Measurements from ENCODE around the gene GET3. TPM values are rescaled to one million over a fixed set of nuclear protein-coding genes. Genes with fewer than 3 reads are reported as not detected.

The GET3 gene
- total RNA-seq, 1 donor from 2014 or later: 60.7 TPM

- DNase-seq: no peak
- ATAC-seq (ENCODE audit: poor library complexity): no peak
- intact Hi-C loops (cut with DNase I): no loop called here
Measured at GRCh38 chr19:12786952-12787351, 49.7 kb downstream of the GET3 start.

- intact Hi-C loops (cut with DNase I): no loop called here
- no peak for ATAC-seq (ENCODE audit: poor library complexity)
Measured at GRCh38 chr19:12787458-12787857, 50.2 kb downstream of the GET3 start.

GRCh38 chr19:12788042-12788681, 50.9 kb downstream of the GET3 start:
- DNase-seq (no peak), ATAC-seq (ENCODE audit: poor library complexity) (no peak)
- intact Hi-C loops (cut with DNase I): no loop called here

More at GRCh38 chr19:12787458-12787857, 50.2 kb downstream of the GET3 start:
- DNase-seq: no peak

- ATAC-seq (ENCODE audit: poor library complexity) (no peak), DNase-seq (peak; percentile 92)
- intact Hi-C loops (cut with DNase I): no loop called here
Measured at GRCh38 chr19:12788682-12789097, 51.4 kb downstream of the GET3 start.

DNA sequence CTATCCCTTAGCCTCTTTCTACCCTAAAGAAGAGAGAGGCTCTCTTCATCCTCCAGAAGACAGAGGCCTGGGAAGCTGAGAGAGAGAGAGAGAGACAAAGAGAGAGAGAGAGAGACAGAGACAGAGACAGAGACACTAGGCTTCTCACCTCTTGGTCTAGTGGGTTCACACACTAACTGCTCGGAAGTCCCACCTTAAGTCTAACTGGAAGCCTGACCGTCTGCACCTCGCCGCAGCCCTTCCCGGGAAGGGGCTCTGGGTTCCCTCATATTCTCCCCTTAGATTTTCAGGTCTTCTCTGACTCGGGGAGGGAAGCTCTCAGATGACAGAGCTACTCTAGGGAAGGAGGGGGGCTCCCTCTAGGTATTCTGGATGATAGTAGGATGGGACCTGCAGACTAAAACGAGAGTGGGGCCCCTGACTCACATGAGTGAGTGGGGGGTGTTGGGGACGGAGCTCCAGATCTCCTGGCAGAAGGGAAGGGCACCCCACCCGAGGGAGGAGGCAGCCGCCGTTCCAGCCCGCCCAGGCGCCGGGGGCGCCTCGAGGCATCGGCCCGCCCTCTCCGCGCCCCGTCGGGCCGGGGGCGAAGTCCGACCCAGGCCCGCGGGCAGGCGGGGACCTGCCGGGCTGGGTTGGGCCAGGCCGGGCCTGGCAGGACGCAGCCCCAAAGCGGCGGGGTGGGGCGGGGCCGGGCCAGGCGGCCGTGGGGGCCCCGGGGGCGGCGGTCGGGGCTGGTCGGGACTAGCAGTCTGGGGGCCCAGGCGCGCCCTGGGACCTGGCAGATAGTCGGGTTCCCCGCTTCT, 52.0 kb downstream of the GET3 start:
- intact Hi-C loops (cut with DNase I): no loop called here
- ATAC-seq (ENCODE audit: poor library complexity): no peak
- DNase-seq: no peak

DNA sequence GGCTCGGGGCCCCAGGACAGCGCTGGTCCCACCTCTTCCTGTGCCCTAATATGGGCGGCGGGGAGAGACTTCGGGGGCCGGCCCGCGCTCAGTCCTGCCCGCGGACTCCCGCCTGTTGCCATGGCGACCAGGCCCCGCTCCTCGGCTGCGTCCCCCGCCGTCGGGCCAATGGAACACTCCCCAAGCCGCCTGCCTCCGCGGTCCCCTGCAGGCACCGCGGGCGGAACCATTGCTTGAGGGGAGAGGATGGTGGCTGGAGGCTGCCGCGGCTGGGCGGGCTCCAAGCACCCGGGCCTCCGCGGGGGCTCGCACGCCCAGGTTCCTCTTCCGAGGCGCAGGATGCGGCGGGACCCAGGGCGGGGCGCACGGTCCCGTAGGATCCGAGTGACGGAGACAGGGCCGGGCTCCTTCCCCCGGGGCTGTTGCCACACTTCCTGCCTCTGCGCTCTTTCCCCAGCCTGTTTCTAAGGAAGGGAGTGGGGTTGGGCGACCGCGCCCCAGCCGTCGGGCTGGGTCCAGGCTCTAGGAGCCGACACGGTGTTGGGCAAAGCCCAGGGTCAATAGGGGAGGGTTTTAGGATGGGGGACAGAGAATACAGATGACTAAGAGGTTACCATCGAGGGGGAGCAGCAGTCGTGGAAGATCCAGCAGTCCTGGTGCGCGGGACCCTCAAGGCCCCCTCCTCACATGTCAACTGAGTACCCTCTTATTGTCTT, 52.8 kb downstream of the GET3 start:
- intact Hi-C loops (cut with DNase I): no loop called here
- ATAC-seq (ENCODE audit: poor library complexity): peak; percentile 48
- DNase-seq: peak; percentile 98

DNA sequence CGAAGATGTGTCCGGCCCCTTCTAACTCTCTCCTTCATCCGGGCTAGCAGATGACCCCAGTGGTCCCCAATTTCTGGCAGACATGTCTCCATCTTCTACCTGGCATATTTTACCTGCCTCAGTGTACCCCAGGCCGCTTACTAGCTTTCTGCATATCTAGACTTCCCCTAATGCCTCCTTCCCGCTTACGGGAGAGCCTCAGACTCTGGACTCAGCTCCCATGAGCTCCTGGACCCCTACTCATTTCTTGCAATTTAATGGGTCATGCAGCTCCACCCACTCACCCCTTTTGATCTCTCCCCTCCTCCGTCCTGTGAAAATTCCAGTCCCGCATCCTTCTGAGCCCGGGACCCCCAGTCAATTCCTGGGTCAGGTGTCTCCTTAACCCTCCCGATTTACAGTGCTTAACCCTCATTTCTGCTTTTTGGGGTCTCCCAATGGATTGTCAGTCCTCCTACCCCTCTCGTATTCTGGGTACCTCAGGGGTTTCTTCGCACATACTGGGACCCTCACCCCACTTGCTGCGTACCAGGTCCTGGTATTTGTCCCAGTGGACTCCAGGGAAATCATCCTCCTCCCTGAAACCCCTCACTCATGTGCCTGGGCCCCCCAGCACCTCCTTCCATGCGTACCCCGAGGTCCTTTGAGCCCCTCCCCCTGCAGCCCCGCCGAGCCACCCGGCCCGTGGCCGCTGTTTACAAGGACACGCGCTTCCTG, 53.5 kb downstream of the GET3 start:
- ATAC-seq (ENCODE audit: poor library complexity): no peak
- no peak for DNase-seq
- intact Hi-C loops (cut with DNase I): no loop called here

- ATAC-seq (ENCODE audit: poor library complexity) (peak; percentile 68), DNase-seq (peak; percentile 99)
- intact Hi-C loops (cut with DNase I): no loop called here
Measured at GRCh38 chr19:12791345-12792050, 54.2 kb downstream of the GET3 start, which contains the start of gene JUNB. JUNB (plus strand) TSS chr19:12791486; CDS start chr19:12791772, 286 bp downstream.

GRCh38 chr19:12792051-12792852, 55.0 kb downstream of the GET3 start:
- intact Hi-C loops (cut with DNase I): no loop called here
- DNase-seq (peak; percentile 85), ATAC-seq (ENCODE audit: poor library complexity) (no peak)

DNA sequence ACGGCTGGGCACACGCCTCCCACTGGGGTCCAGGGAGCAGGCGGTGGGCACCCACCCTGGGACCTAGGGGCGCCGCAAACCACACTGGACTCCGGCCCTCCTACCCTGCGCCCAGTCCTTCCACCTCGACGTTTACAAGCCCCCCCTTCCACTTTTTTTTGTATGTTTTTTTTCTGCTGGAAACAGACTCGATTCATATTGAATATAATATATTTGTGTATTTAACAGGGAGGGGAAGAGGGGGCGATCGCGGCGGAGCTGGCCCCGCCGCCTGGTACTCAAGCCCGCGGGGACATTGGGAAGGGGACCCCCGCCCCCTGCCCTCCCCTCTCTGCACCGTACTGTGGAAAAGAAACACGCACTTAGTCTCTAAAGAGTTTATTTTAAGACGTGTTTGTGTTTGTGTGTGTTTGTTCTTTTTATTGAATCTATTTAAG, 55.6 kb downstream of the GET3 start:
- DNase-seq (no peak), ATAC-seq (ENCODE audit: poor library complexity) (no peak)
- intact Hi-C loops (cut with DNase I): no loop called here

DNA sequence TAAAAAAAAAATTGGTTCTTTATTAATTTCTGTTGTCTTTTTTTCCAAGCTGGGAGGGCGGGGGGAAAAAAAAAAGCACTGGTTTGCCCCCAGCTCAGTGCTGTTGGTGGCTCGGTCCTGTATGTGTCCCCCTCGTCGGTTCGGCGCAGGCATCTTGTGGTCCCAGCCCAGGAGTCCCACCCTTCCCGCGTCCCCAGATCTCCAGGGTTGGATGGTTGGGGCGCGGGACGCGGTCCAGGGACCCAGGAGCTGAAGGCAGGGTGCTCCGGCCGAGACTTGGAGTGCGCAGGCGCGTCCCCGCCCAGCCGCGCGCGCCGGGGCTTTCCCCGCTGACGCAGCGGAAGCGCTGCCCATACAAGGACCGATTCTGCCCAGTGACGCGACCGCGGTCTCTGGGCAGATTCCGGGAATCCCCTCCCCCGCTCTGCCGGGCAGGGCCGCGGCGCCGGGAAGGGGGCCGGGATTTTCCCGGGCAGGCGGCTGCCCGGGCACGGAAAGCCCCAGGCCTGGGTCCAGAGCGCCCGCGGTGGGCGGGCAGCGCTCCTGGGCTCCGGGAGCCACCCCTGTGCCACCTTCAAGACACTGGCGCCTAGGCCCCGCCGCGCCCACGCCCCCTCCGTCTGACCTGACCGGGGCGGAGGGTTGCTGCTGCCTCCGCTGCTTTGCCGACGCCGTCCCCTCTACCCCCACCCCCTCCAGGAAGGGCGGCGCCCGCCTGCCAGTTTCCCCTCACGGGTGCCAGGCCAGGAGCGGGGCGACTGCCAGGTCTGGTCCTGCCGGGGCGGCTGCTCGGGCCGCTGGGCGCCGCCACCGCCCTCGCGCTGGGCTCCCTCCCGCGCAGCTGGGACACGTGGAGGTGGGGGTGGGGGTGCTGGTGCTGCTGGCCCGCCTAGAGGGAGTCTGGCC, 56.2 kb downstream of the GET3 start:
- intact Hi-C loops (cut with DNase I): no loop called here
- peak; percentile 62 for ATAC-seq (ENCODE audit: poor library complexity)
- DNase-seq: peak; percentile 96

DNA sequence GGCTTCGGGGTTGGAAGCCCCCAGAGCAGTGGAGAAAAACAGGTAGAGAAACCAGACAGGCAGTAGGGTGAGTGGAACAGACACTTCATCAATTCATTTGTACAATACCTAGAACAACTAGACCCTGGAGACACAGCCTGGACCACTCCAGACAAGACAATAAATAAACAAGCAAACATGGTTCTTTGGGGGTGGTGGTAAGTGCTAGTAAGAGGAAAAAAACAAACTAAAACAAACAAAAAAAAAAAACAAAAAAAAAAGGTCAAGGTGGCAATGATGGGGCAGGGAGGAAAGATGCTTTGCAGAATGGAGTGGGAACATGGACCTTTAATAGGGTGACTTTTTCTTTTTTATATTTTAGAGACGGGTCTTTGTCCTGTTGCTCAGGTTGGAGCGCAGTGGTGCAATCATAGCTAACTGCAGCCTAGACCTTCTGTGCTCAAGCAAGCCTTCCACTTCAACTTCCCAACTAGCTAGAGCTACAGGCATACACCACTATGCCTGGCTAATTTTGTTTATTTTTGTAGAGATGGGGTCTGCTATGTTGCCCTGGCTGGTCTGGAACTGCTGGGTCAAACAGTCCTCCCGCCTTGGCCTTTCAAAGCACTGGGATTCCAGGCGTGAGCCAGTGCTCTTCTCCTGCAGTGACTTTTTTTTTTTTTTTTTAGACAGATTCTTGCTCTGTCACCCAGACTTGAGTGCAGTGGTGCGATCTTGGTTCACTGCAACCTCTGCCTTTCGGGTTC, 57.1 kb downstream of the GET3 start:
- ATAC-seq (ENCODE audit: poor library complexity) (no peak), DNase-seq (no peak)
- intact Hi-C loops (cut with DNase I): no loop called here

- ATAC-seq (ENCODE audit: poor library complexity): no peak
- DNase-seq: no peak
- intact Hi-C loops (cut with DNase I): loop anchor here (1.0 kb wide), 1 partner anchor 18 kb away; no protein-coding TSS in a partner anchor
Measured at GRCh38 chr19:12794971-12795381, 57.7 kb downstream of the GET3 start.

DNA sequence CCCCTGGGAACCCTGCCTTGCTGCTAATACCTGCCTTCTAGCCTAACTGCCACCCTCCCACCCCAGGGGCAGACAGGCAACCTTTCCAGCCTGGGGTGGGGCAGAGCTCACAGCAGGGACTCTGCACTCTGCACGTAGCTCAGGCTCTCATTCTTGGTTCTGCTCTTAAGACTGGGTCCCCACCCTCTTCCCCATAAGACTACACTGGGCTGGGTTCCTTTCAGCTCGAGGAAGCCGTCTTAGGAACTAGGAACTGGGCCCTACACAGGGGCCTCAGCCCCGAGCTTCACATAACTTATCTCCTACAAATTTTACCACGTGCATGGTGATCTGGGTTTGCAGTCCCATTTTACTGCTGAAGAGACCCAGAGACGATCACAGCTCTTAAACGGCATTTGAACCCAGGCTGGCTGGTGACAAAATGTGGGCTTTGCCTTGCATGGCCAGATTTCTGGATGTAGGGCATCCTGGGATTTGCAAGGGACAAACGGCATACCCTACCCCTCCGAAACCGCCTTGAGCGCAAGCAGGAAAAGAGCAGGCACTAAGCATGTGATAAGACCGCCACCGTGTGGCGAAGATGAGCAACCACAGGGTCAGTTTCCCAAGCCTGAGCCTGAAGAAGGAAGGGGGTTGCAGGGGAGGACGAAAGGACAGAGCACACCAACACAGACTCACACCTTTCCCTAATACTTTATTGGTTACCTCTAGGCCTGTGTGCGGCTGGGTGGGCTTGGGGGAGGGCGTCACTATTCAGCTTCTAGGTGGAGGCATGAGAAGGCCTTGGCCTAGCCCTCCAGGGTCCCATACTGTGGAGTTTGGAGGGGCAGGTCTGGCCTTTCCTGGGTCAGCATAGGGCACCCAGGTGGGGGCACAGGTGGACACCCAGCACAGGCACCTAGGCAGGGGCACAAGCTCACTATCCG, 59.1 kb downstream of the GET3 start:
- ATAC-seq (ENCODE audit: poor library complexity): peak; percentile 26
- intact Hi-C loops (cut with DNase I): no loop called here
- peak; percentile 81 for DNase-seq

- no peak for DNase-seq
- intact Hi-C loops (cut with DNase I): no loop called here
- no peak for ATAC-seq (ENCODE audit: poor library complexity)
Measured at GRCh38 chr19:12797141-12797587, 59.9 kb downstream of the GET3 start.
